OCI-LY7 (cell line): Measurements from ENCODE around the gene LBP. TPM values are rescaled to one million over a fixed set of nuclear protein-coding genes. Genes with fewer than 3 reads are reported as not detected.

ENCODE experiments used
- BruUV-seq: library from RNA; stranded (reverse); fragments of 400-500 nt; replicated peaks from 2 replicates; lab custom pipeline; 2021; lab: Mats Ljungman, UMichigan
- CTCF ChIA-PET: fragments of 300-600 bp; sonication (Branson Sonifier 250); formaldehyde crosslinking; loops from one replicate; lab custom pipeline; 2022; ENCODE audit warnings: antibody characterized with exemption; ENCODE audit not compliant: unreplicated experiment; lab: Charles Lee
- POLR2A ChIA-PET: fragments of 300-600 bp; sonication (Branson Sonifier 250); formaldehyde crosslinking; loops from one replicate; lab custom pipeline; 2022; ENCODE audit warnings: antibody characterized with exemption; lab: Charles Lee
- DNase-seq: peaks from one replicate; pipeline ENCODE4 v3.0.0-alpha.2; 2015; ENCODE audit warnings: low spot score
- H2AFZ ChIP-seq: fragments of 200-600 bp; sonication (generic), shearing (Covaris generic); 2 replicates; pipeline ENCODE4 v1.6.1; 2014; ENCODE audit warnings: mild to moderate bottlenecking, antibody characterized with exemption, low read length, moderate library complexity
- H3K27ac ChIP-seq: fragments of 200-600 bp; sonication (generic); 2 replicates; pipeline ENCODE4 v1.5.1; 2014; ENCODE audit warnings: mixed run types, low read depth, mild to moderate bottlenecking, moderate library complexity, low read length, inconsistent platforms; ENCODE audit not compliant: poor library complexity, severe bottlenecking
- H3K36me3 ChIP-seq: fragments of 200-600 bp; sonication (generic); 2 replicates; pipeline ENCODE4 v1.6.1; 2014; ENCODE audit warnings: mild to moderate bottlenecking, antibody characterized with exemption, low read length, moderate library complexity, mixed read lengths; ENCODE audit not compliant: insufficient read depth
- H3K4me1 ChIP-seq: fragments of 200-600 bp; sonication (generic); 2 replicates; pipeline ENCODE4 v1.5.1; 2014; ENCODE audit warnings: mild to moderate bottlenecking, low read length; ENCODE audit not compliant: insufficient read depth, poor library complexity, severe bottlenecking
- H3K4me2 ChIP-seq: fragments of 200-600 bp; sonication (generic); 2 replicates; pipeline ENCODE4 v1.6.1; 2014; ENCODE audit warnings: mild to moderate bottlenecking, low read length
- H3K4me3 ChIP-seq: fragments of 200-600 bp; sonication (generic); 2 replicates; pipeline ENCODE4 v1.5.1; 2014; ENCODE audit warnings: mild to moderate bottlenecking, low read depth, low read length; ENCODE audit not compliant: poor library complexity, severe bottlenecking
- H3K79me2 ChIP-seq: fragments of 200-600 bp; sonication (generic); 2 replicates; pipeline ENCODE4 v1.6.1; 2016; ENCODE audit warnings: low read depth, mild to moderate bottlenecking, low read length, moderate library complexity, mixed read lengths; ENCODE audit not compliant: insufficient read depth
- H3K9me2 ChIP-seq: fragments of 200-600 bp; sonication (generic); 2 replicates; pipeline ENCODE4 v1.6.1; 2016; ENCODE audit warnings: mild to moderate bottlenecking, low read length, mixed read lengths; ENCODE audit not compliant: insufficient read depth
- H3K9me3 ChIP-seq: fragments of 200-600 bp; sonication (generic); 2 replicates; pipeline ENCODE4 v1.6.1; 2014; ENCODE audit warnings: mild to moderate bottlenecking, mixed run types, low read length, mixed read lengths
- H4K20me1 ChIP-seq: fragments of 200-600 bp; sonication (generic); 2 replicates; pipeline ENCODE4 v1.6.1; 2014; ENCODE audit warnings: mild to moderate bottlenecking, antibody characterized with exemption, low read length, moderate library complexity, mixed read lengths; ENCODE audit not compliant: insufficient read depth
- EZH2phosphoT487 ChIP-seq: fragments of 200-600 bp; sonication (generic); IDR thresholded peaks from 2 replicates; pipeline ENCODE4 v1.6.1; 2018; ENCODE audit warnings: low read depth, borderline replicate concordance, mild to moderate bottlenecking, mixed run types, antibody characterized with exemption, low read length, moderate library complexity, mixed read lengths
- intact Hi-C: fragments of 100-400 bp; cut with micrococcal nuclease; formaldehyde crosslinking; loops from one replicate; pipeline ENCODE4 v1.10.0; 2022; ENCODE audit not compliant: unreplicated experiment
- total RNA-seq, 2 experiments: library from RNA; depleted of rRNA in 1 of 2; stranded (reverse); fragments of >200 nt in 1 of 2; shearing (Covaris generic) in 1 of 2; gene quantifications; 2 replicates each; pipeline ENCODE4 v1.2.3, GENCODE V29; 2014 to 2022
- TF ChIP-seq, protein P1 (sequence below): fragments of 200-600 bp; sonication (generic); conservative IDR thresholded peaks from 2 replicates; pipeline ENCODE4 v1.5.1; 2014; ENCODE audit warnings: mild to moderate bottlenecking, antibody characterized with exemption, low read length, moderate library complexity, mixed read lengths

Gene LBP
- total RNA-seq, 2 experiments from 2014 or later = not detected

DNA sequence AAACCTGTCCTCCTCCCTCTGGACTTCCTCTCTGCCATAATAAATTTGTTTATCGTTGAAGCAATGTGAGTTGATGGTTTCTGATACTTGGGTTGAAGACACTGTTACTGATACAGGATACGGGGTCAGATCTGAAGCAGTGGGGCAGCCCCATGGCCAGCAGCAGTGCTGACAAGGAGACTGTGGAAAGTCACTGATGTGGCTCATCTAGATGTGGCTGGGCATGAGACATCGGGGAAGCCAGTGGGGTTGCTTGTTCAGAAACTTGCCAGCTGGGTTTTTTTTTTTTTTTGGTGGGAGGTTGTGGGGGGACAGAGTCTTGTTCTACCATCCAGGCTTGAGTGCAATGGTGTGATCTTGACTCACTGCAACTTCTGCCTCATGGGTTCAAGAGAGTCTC is 45.0 kb upstream of the LBP start:
- H3K4me2 ChIP-seq = no peak overlapping the region
- no peak overlapping the region for H3K27ac ChIP-seq
- no TSS peak for BruUV-seq
- CTCF ChIA-PET = no interaction called here
- POLR2A ChIA-PET = no interaction called here
- no peaks in the 10 kb centered on the region for H4K20me1 ChIP-seq
- no peak overlapping the region for H3K4me3 ChIP-seq
- H3K4me1 ChIP-seq = no peaks in the 10 kb centered on the region
- no peaks in the 10 kb centered on the region for H3K79me2 ChIP-seq
- H2AFZ ChIP-seq = no peak overlapping the region
- H3K9me2 ChIP-seq = no peaks in the 10 kb centered on the region
- no peaks in the 10 kb centered on the region for H3K36me3 ChIP-seq
- intact Hi-C loops = no loop called here
- no peak for TF ChIP-seq EZH2phosphoT487
- TF ChIP-seq, protein P1, sequence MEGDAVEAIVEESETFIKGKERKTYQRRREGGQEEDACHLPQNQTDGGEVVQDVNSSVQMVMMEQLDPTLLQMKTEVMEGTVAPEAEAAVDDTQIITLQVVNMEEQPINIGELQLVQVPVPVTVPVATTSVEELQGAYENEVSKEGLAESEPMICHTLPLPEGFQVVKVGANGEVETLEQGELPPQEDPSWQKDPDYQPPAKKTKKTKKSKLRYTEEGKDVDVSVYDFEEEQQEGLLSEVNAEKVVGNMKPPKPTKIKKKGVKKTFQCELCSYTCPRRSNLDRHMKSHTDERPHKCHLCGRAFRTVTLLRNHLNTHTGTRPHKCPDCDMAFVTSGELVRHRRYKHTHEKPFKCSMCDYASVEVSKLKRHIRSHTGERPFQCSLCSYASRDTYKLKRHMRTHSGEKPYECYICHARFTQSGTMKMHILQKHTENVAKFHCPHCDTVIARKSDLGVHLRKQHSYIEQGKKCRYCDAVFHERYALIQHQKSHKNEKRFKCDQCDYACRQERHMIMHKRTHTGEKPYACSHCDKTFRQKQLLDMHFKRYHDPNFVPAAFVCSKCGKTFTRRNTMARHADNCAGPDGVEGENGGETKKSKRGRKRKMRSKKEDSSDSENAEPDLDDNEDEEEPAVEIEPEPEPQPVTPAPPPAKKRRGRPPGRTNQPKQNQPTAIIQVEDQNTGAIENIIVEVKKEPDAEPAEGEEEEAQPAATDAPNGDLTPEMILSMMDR = no peak
- H3K9me3 ChIP-seq = no peaks in the 10 kb centered on the region
- DNase-seq = no peak

- H3K4me2 ChIP-seq = no peak overlapping the region
- no peaks in the 10 kb centered on the region for H3K4me1 ChIP-seq
- no peaks in the 10 kb centered on the region for H3K36me3 ChIP-seq
- intact Hi-C loops = no loop called here
- no peak overlapping the region for H3K4me3 ChIP-seq
- CTCF ChIA-PET = no interaction called here
- no peaks in the 10 kb centered on the region for H3K9me3 ChIP-seq
- H3K27ac ChIP-seq = no peak overlapping the region
- H3K9me2 ChIP-seq = no peaks in the 10 kb centered on the region
- no peak for DNase-seq
- TF ChIP-seq, protein P1 = no peak
- no peak for TF ChIP-seq EZH2phosphoT487
- BruUV-seq = no TSS peak
- H3K79me2 ChIP-seq = no peaks in the 10 kb centered on the region
- POLR2A ChIA-PET = interaction anchor here (0.5 kb wide), 1 partner anchor 1194 kb away, joined by 3 read pairs; no protein-coding TSS in a partner anchor
- H4K20me1 ChIP-seq = no peaks in the 10 kb centered on the region
- no peak overlapping the region for H2AFZ ChIP-seq
These were observed 43.5 kb upstream of the LBP start for GRCh38 chr20:38302786-38303185.

GRCh38 chr20:38303908-38304379 is 42.3 kb upstream of the LBP start, which contains the start of gene BPI:
Gene BPI (plus strand): TSS chr20:38304156. CDS start chr20:38304224, 68 bp downstream.
- DNase-seq = no peak
- no peak within 1 kb of the TSS for H2AFZ ChIP-seq
- CTCF ChIA-PET = no interaction called here

More at GRCh38 chr20:38303908-38304379, 42.3 kb upstream of the LBP start, which contains the start of gene BPI:
- POLR2A ChIA-PET = no interaction called here
- H3K27ac ChIP-seq = no peak within 1 kb of the TSS
- TF ChIP-seq, protein P1 = no peak
- TF ChIP-seq EZH2phosphoT487 = no peak
- H3K79me2 ChIP-seq = no peaks in the 10 kb centered on the region
- H3K9me3 ChIP-seq = no peaks in the 10 kb centered on the region
- H3K4me3 ChIP-seq = no peak within 1 kb of the TSS
- intact Hi-C loops = no loop called here
- no peaks in the 10 kb centered on the region for H3K9me2 ChIP-seq
- no TSS peak for BruUV-seq
- H3K4me1 ChIP-seq = no peaks in the 10 kb centered on the region
- no peaks in the 10 kb centered on the region for H3K36me3 ChIP-seq
- no peak within 1 kb of the TSS for H3K4me2 ChIP-seq
- H4K20me1 ChIP-seq = no peaks in the 10 kb centered on the region
